GM13977 (cell line): ENCODE measurements around the gene SLC2A1.

Experiments used
- DNase-seq: peaks from one replicate; pipeline ENCODE4 v3.0.0; 2012; ENCODE audit warnings: low spot score
- CTCF ChIP-seq: IDR thresholded peaks from 2 replicates; pipeline ENCODE4 v1.5.1; 2012; ENCODE audit warnings: mild to moderate bottlenecking, control low read depth; ENCODE audit not compliant: insufficient read depth; ENCODE audit errors: extremely low read depth, missing control alignments
- in situ Hi-C: fragments of 300-500 bp; cut with MboI; formaldehyde crosslinking; loops from one replicate; pipeline ENCODE4 v1.12.0; 2022; ENCODE audit warnings: low sequenced_read_pairs, low pct_unique_long_range_greater_than_20kb, mixed read lengths, inconsistent platforms; ENCODE audit not compliant: unreplicated experiment

SLC2A1 gene

DNA sequence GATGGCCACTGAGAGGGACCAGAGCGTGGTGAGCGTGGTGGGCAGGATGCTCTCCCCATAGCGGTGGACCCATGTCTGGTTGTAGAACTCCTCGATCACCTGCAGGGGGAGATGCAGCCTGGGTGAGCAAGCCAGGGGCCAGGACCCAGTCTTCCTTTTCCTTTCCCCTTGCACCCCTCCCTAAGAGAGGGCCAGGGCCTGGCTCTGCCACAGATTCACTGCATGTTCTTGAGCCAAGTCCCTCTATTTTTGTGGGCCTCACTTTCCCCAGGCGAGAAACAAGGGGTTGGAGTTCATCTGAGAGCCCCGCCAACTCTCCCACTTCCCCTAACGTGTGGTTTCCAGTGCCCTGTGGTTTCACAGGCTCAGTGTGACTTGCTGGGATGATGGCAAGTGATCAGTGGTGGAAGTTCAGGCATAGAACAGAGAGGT lies 27.5 kb downstream of the SLC2A1 start:
- in situ Hi-C loops, result no loop called here
- DNase-seq, result peak; percentile 74

GRCh38 chr1:42930178-42931107 lies 28.2 kb downstream of the SLC2A1 start:
- DNase-seq, result no peak
- in situ Hi-C loops, result no loop called here
- no peak for TF ChIP-seq CTCF

More for the DNA sequence above, 27.5 kb downstream of the SLC2A1 start:
- peak; percentile 59 for TF ChIP-seq CTCF

DNA sequence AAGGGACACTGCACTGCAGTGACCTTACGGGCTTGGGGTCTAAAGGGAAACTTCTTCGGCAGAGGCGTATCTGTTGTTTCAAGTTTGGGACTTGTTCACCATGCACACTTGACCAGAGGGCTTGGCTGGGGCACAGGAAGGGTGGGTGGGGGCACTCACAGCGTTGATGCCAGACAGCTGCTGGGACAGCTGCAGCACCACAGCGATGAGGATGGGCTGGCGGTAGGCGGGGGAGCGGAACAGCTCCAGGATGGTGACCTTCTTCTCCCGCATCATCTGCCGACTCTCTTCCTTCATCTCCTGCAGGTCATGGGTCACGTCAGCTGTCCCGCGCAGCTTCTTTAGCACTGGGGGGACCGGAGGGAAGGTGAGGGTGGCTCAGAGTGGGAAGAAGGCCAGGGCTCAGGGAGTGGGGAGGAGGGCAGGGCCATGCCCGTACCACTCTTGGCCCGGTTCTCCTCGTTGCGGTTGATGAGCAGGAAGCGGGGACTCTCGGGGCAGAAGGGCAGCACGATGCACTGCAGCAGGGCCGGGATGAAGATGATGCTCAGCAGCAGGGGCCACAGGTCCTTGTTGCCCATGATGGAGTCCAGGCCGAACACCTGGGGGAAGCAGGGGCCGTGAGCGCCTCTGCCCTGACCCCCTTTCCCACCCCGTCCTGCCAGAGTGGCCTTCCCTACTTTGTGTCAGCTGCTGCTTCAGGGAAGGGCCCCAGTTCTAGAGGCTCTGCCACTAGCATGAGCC lies 29.1 kb downstream of the SLC2A1 start:
- TF ChIP-seq CTCF, result no peak
- in situ Hi-C loops, result no loop called here
- no peak for DNase-seq

GRCh38 chr1:42928859-42929258 lies 29.8 kb downstream of the SLC2A1 start:
- in situ Hi-C loops, result no loop called here
- DNase-seq, result no peak
- no peak for TF ChIP-seq CTCF

GRCh38 chr1:42927920-42928505 lies 30.7 kb downstream of the SLC2A1 start:
- in situ Hi-C loops, result no loop called here
- no peak for DNase-seq
- no peak for TF ChIP-seq CTCF

DNA sequence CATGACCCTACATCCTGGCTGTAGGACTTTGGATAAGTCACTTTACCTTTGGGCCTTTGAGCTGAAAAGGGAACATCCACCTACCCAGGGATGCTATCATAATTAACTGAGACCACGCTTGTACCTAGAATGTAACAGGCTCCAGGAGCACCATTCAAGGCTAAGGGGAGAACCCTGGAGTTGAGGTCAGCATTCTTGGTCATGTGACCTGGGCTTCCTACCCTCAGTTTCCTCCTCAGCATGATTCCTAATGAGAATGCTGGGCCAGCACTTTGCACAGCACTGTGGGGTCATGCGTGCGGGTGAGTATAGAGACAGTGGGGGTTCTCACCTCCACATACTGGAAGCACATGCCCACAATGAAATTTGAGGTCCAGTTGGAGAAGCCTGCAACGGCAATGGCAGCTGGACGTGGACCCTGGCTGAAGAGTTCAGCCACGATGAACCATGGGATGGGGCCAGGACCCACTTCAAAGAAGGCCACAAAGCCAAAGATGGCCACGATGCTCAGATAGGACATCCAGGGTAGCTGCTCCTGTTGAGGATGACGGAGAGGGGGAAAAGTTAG lies 31.3 kb downstream of the SLC2A1 start:
- in situ Hi-C loops, result no loop called here
- TF ChIP-seq CTCF, result no peak
- no peak for DNase-seq
